Activated T-cell treated with anti-CD3 and anti-CD28 coated beads, Interleukin-2, amount 50 U/mL, for 4 hours (primary cell): ENCODE measurements around the gene ERP27. TPM values are rescaled to one million over a fixed set of nuclear protein-coding genes. Genes with fewer than 3 reads are reported as not detected.

Experiments
- total RNA-seq, 3 donors: library from RNA; stranded (reverse); gene quantifications; one replicate each; pipeline ENCODE4 v1.2.1, GENCODE V29; 2021

ERP27 gene
- total RNA-seq, 3 donors from 2014 or later, result 0.24 to 0.35 (median 0.25) TPM

Other genes with a start within 250 kb of the ERP27 start
- not detected for gene GUCY2C, start 241.9 kb downstream of the ERP27 start, total RNA-seq
- gene WBP11, start 135.1 kb downstream of the ERP27 start, total RNA-seq, result 100 to 1,000 TPM; 133 to 146 (median 140) TPM
- gene C12orf60, start 134.9 kb downstream of the ERP27 start, total RNA-seq, result 1 to 10 TPM; 1.4 to 2.4 (median 1.6) TPM
- gene SMCO3, start 124.4 kb downstream of the ERP27 start, total RNA-seq, result not detected
- not detected for gene ART4, start 95.0 kb downstream of the ERP27 start, total RNA-seq
- under 1 TPM in 2 of 3 donors, not detected in 1; 0.52 to 0.55 TPM for gene MGP, start 52.7 kb downstream of the ERP27 start, total RNA-seq
- gene ARHGDIB, start 23.1 kb upstream of the ERP27 start, total RNA-seq, result 100 to 1,000 TPM; 241 to 278 (median 247) TPM
- not detected for gene PDE6H, start 34.5 kb upstream of the ERP27 start, total RNA-seq